Measurements from ENCODE around the gene ATF4. TPM values are rescaled to one million over a fixed set of nuclear protein-coding genes. Genes with fewer than 3 reads are reported as not detected.

The ATF4 gene
- total RNA-seq, 1 donor from 2014 or later: 508 TPM

- Mint-ChIP-seq H3K4me1 (ENCODE audit: low read depth, unreplicated experiment) (peaks cover 9% of the 10 kb centered on the region), H3K4me3 (ENCODE audit: unreplicated experiment) (no peak overlapping the region), H3K27me3 (ENCODE audit: low read depth, unreplicated experiment) (peaks cover 19% of the 10 kb centered on the region), H3K27ac (ENCODE audit: unreplicated experiment) (no peak overlapping the region), H3K36me3 (ENCODE audit: low read depth, unreplicated experiment) (no peaks in the 10 kb centered on the region), H3K9me3 (ENCODE audit: unreplicated experiment) (no peaks in the 10 kb centered on the region)
- TF ChIP-seq EZH2 (IDR thresholded peaks at IDR 0.05; ENCODE audit: insufficient read depth, low read length) (no peak), CTCF (IDR thresholded peaks at IDR 0.05; ENCODE audit: insufficient read depth, low read depth, low read length) (no peak)
- H3K4me1 ChIP-seq (ENCODE audit: insufficient read depth, low read length): no peaks in the 10 kb centered on the region
- no peaks in the 10 kb centered on the region for H3K79me2 ChIP-seq (ENCODE audit: insufficient read depth, low read length)
- H3K9me3 ChIP-seq (ENCODE audit: insufficient read depth, low read depth, low read length): peaks cover 3% of the 10 kb centered on the region
- no peak for FAIRE-seq
- no peak overlapping the region for H3K4me2 ChIP-seq (ENCODE audit: low read length)
- H3K27ac ChIP-seq (ENCODE audit: low read depth, low read length): no peak overlapping the region
- DNase-seq (ENCODE audit: low read depth): no peak
- no peak overlapping the region for H3K4me3 ChIP-seq (ENCODE audit: insufficient read depth, low read depth, low read length)
- H4K20me1 ChIP-seq (ENCODE audit: insufficient read depth, low read length): no peaks in the 10 kb centered on the region
- H3K27me3 ChIP-seq (ENCODE audit: insufficient read depth, low read length): no peaks in the 10 kb centered on the region
- H3K36me3 ChIP-seq (ENCODE audit: insufficient read depth, low read length): no peaks in the 10 kb centered on the region
- H3K9ac ChIP-seq (ENCODE audit: low read length): no peak overlapping the region
- no peak overlapping the region for H2AFZ ChIP-seq (ENCODE audit: low read depth, low read length)
Observed at GRCh38 chr22:39569066-39569465, 48.7 kb downstream of the ATF4 start.

GRCh38 chr22:39570226-39570625 lies 49.9 kb downstream of the ATF4 start:
- FAIRE-seq (no peak), DNase-seq (ENCODE audit: low read depth) (no peak)
- Mint-ChIP-seq H3K4me3 (ENCODE audit: unreplicated experiment) (no peak overlapping the region), H3K9me3 (ENCODE audit: unreplicated experiment) (no peaks in the 10 kb centered on the region), H3K27me3 (ENCODE audit: low read depth, unreplicated experiment) (peaks cover 19% of the 10 kb centered on the region), H3K27ac (ENCODE audit: unreplicated experiment) (no peak overlapping the region), H3K4me1 (ENCODE audit: low read depth, unreplicated experiment) (peaks cover 20% of the 10 kb centered on the region), H3K36me3 (ENCODE audit: low read depth, unreplicated experiment) (no peaks in the 10 kb centered on the region)
- Histone ChIP-seq H3K36me3 (ENCODE audit: insufficient read depth, low read length) (no peaks in the 10 kb centered on the region), H2AFZ (ENCODE audit: low read depth, low read length) (no peak overlapping the region), H3K9me3 (ENCODE audit: insufficient read depth, low read depth, low read length) (peaks cover 2% of the 10 kb centered on the region), H3K4me2 (ENCODE audit: low read length) (no peak overlapping the region), H3K27ac (ENCODE audit: low read depth, low read length) (no peak overlapping the region), H3K4me3 (ENCODE audit: insufficient read depth, low read depth, low read length) (no peak overlapping the region), H4K20me1 (ENCODE audit: insufficient read depth, low read length) (no peaks in the 10 kb centered on the region), H3K27me3 (ENCODE audit: insufficient read depth, low read length) (no peaks in the 10 kb centered on the region), H3K9ac (ENCODE audit: low read length) (no peak overlapping the region), H3K79me2 (ENCODE audit: insufficient read depth, low read length) (no peaks in the 10 kb centered on the region), H3K4me1 (ENCODE audit: insufficient read depth, low read length) (peaks cover 11% of the 10 kb centered on the region)
- TF ChIP-seq EZH2 (IDR thresholded peaks at IDR 0.05; ENCODE audit: insufficient read depth, low read length) (no peak), CTCF (IDR thresholded peaks at IDR 0.05; ENCODE audit: insufficient read depth, low read depth, low read length) (no peak)

- no peak within 1 kb of the TSS for H2AFZ ChIP-seq (ENCODE audit: low read depth, low read length)
- no peak within 1 kb of the TSS for H3K27ac ChIP-seq (ENCODE audit: low read depth, low read length)
- no peaks in the 10 kb centered on the region for H3K36me3 ChIP-seq (ENCODE audit: insufficient read depth, low read length)
- peaks cover 19% of the 10 kb centered on the region for H3K27me3 Mint-ChIP-seq (ENCODE audit: low read depth, unreplicated experiment)
- H3K27ac Mint-ChIP-seq (ENCODE audit: unreplicated experiment): no peak within 1 kb of the TSS
- peaks cover 23% of the 10 kb centered on the region for H3K4me1 Mint-ChIP-seq (ENCODE audit: low read depth, unreplicated experiment)
- H3K4me3 Mint-ChIP-seq (ENCODE audit: unreplicated experiment): no peak within 1 kb of the TSS
- no peaks in the 10 kb centered on the region for H3K79me2 ChIP-seq (ENCODE audit: insufficient read depth, low read length)
- no peak within 1 kb of the TSS for H3K4me3 ChIP-seq (ENCODE audit: insufficient read depth, low read depth, low read length)
- DNase-seq (ENCODE audit: low read depth): no peak
- no peaks in the 10 kb centered on the region for H3K9me3 ChIP-seq (ENCODE audit: insufficient read depth, low read depth, low read length)
- peaks cover 15% of the 10 kb centered on the region for H3K4me1 ChIP-seq (ENCODE audit: insufficient read depth, low read length)
- no peak for FAIRE-seq
- H3K36me3 Mint-ChIP-seq (ENCODE audit: low read depth, unreplicated experiment): no peaks in the 10 kb centered on the region
- no peaks in the 10 kb centered on the region for H3K9me3 Mint-ChIP-seq (ENCODE audit: unreplicated experiment)
- TF ChIP-seq EZH2 (IDR thresholded peaks at IDR 0.05; ENCODE audit: insufficient read depth, low read length) (no peak), CTCF (IDR thresholded peaks at IDR 0.05; ENCODE audit: insufficient read depth, low read depth, low read length) (no peak)
- H3K4me2 ChIP-seq (ENCODE audit: low read length): no peak within 1 kb of the TSS
- H4K20me1 ChIP-seq (ENCODE audit: insufficient read depth, low read length): no peaks in the 10 kb centered on the region
- no peak within 1 kb of the TSS for H3K9ac ChIP-seq (ENCODE audit: low read length)
- H3K27me3 ChIP-seq (ENCODE audit: insufficient read depth, low read length): no peaks in the 10 kb centered on the region
Observed at GRCh38 chr22:39570665-39571064, 50.3 kb downstream of the ATF4 start, which contains the start of gene CACNA1I. Gene CACNA1I (plus strand): TSS chr22:39570753. CDS start chr22:39570753, 0 bp downstream.
